HepG2 (cell line): ENCODE measurements around the gene HEBP1. TPM values are rescaled to one million over a fixed set of nuclear protein-coding genes. Genes with fewer than 3 reads are reported as not detected.

Experiments used
- ARID3A ChIP-seq: IDR thresholded peaks from 2 replicates; pipeline ENCODE4 v1.6.1; 2012; ENCODE audit warnings: low read depth, low read length, improper control_type of control experiment
- BCLAF1 ChIP-seq: fragments of 450-650 bp; IDR thresholded peaks from 2 replicates; pipeline ENCODE4 v1.6.1; 2017; ENCODE audit warnings: mild to moderate bottlenecking
- CSRNP1 ChIP-seq: sonication (generic); formaldehyde crosslinking; IDR thresholded peaks from 2 replicates; pipeline ENCODE4 v1.8.1; 2023; ENCODE audit warnings: mild to moderate bottlenecking, missing genetic modification reagents
- HOMEZ ChIP-seq: IDR thresholded peaks from 2 replicates; pipeline ENCODE4 v1.6.1; 2016; ENCODE audit warnings: low read depth
- RXRB ChIP-seq: IDR thresholded peaks from 2 replicates; pipeline ENCODE4 v1.6.1; 2016; ENCODE audit warnings: borderline replicate concordance, missing genetic modification reagents, missing compliant biosample characterization
- SMAD3 ChIP-seq: sonication (generic); formaldehyde crosslinking; IDR thresholded peaks from 2 replicates; pipeline ENCODE4 v1.4.0; 2020; ENCODE audit warnings: missing genetic modification reagents
- ZNF142 ChIP-seq: sonication (generic); formaldehyde crosslinking; IDR thresholded peaks from 2 replicates; pipeline ENCODE4 v1.4.0; 2020; ENCODE audit warnings: missing genetic modification reagents
- ZNF747 ChIP-seq: sonication (generic); formaldehyde crosslinking; IDR thresholded peaks from 2 replicates; pipeline ENCODE4 v1.8.1; 2023; ENCODE audit warnings: missing genetic modification reagents, mild to moderate bottlenecking, borderline replicate concordance
- ZNF749 ChIP-seq: sonication (generic); formaldehyde crosslinking; IDR thresholded peaks from 2 replicates; pipeline ENCODE4 v1.8.0; 2022; ENCODE audit warnings: mild to moderate bottlenecking, missing genetic modification reagents, moderate library complexity, borderline replicate concordance
- polyA plus RNA-seq, 8 experiments: library from polyadenylated mRNA; depleted of rRNA in 3 of 8; stranded (reverse) in 7 of 8; unstranded in 1 of 8; fragments of >200 nt; fragmentation: Illumina TruSeq in 4 of 8; extraction: Trizol in 4 of 8; gene quantifications; 2 replicates each; pipeline versions ENCODE4 v1.2.1 to v1.2.3, GENCODE V29; 2011 to 2016; ENCODE audit warnings: low read depth in 4 of 8, missing spikeins in 1 of 8, mixed read lengths in 1 of 8; ENCODE audit not compliant: insufficient read depth in 1 of 8
- total RNA-seq, 5 experiments: library from RNA; depleted of rRNA; stranded (reverse); fragments of >200 nt; fragmentation: Illumina TruSeq; extraction: Trizol; gene quantifications; 2 replicates each; pipeline ENCODE4 v1.2.3, GENCODE V29; 2016; ENCODE audit warnings: low read depth in 1 of 5

HEBP1 gene
- total and polyA plus RNA-seq, 2 of the 13 experiments (the other 11 are each of a cell fraction or from before 2014, with no cell fraction given), result 7.8 to 9.4 TPM

- TF ChIP-seq ZNF747 (CRISPR knock-in tag) (0 out of 2 replicates have a peak, but pooled peaks have one; percentile 61), SMAD3 (no peak), CSRNP1 (CRISPR knock-in tag) (no peak), RXRB (CRISPR knock-in tag) (peak; percentile 43; the same call in 1 of the 2 replicates), ARID3A (0 out of 2 replicates have a peak, but pooled peaks have one; percentile 28), BCLAF1 (no peak), ZNF142 (CRISPR knock-in tag) (peak; percentile 71; the same call in 1 of the 2 replicates), ZNF749 (no peak), HOMEZ (CRISPR knock-in tag) (no peak)
These were observed 72.6 kb downstream of the HEBP1 start (continued) for GRCh38 chr12:12927211-12928079.
